HL-60 (cell line): ENCODE results near the gene ABHD17A.

Experiments
- DNase-seq, 2 experiments: peaks; one replicate each; pipeline ENCODE4 v3.0.0-alpha.2; 2010 to 2020; ENCODE audit warnings: low read depth in 1 of 2, low spot score in 1 of 2
- H3K27ac ChIP-seq: fragments of 250-450 bp; sonication (Bioruptor Pico); replicated peaks from 2 replicates; pipeline ENCODE4 v1.5.1; 2020; ENCODE audit warnings: mild to moderate bottlenecking, moderate library complexity
- H3K27me3 ChIP-seq: fragments of 250-450 bp; sonication (Bioruptor Pico); 2 replicates; pipeline ENCODE4 v1.5.1; 2021; ENCODE audit warnings: mild to moderate bottlenecking, moderate library complexity; ENCODE audit not compliant: insufficient read depth, poor library complexity, severe bottlenecking
- H3K4me3 ChIP-seq: replicated peaks from 2 replicates; pipeline ENCODE4 v1.5.1; 2011; ENCODE audit warnings: mild to moderate bottlenecking, control low read depth, low read length; ENCODE audit not compliant: insufficient read depth
- CTCF ChIP-seq: IDR thresholded peaks from one replicate; pipeline ENCODE4 v1.5.1; 2011; ENCODE audit warnings: low read length, control low read depth, inconsistent platforms; ENCODE audit not compliant: insufficient read depth
- GABPA ChIP-seq: IDR thresholded peaks from 2 replicates; pipeline ENCODE4 v1.6.1; 2012; ENCODE audit warnings: low read depth
- POLR2AphosphoS5 ChIP-seq: IDR thresholded peaks from 2 replicates; pipeline ENCODE4 v1.6.1; 2012; ENCODE audit warnings: low read depth
- SPI1 ChIP-seq: IDR thresholded peaks from 2 replicates; pipeline ENCODE4 v1.6.1; 2012; ENCODE audit warnings: low read depth, mild to moderate bottlenecking, borderline replicate concordance
- TF ChIP-seq, protein P1 (sequence below): IDR thresholded peaks from 2 replicates; pipeline ENCODE4 v1.6.1; 2012; ENCODE audit warnings: low read depth; ENCODE audit not compliant: insufficient replicate concordance

Gene ABHD17A

DNA sequence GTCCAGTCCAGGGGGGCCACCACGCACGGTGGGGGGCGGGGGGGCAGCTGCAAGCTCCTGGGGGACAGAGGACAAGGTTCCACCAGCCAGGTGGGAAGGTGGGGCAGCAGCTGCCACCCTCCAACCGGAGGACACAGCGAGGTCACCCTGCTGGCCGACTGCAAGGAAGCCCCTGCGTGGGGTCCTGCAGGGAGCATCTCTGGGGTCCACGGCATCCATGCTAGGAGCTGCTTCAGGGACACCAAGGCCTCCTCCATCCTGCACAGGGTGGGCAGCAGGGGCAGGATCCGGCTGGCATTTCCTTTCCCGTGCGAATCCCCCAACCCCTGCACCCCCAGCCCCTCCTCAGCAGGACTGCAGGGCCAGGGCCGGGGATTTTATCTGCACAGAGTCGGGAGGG lies 13.7 kb downstream of the ABHD17A start:
- H3K27ac ChIP-seq = no peak overlapping the region
- no peak overlapping the region for H3K4me3 ChIP-seq
- TF ChIP-seq SPI1 = no peak
- no peak for TF ChIP-seq GABPA
- TF ChIP-seq, protein P1, sequence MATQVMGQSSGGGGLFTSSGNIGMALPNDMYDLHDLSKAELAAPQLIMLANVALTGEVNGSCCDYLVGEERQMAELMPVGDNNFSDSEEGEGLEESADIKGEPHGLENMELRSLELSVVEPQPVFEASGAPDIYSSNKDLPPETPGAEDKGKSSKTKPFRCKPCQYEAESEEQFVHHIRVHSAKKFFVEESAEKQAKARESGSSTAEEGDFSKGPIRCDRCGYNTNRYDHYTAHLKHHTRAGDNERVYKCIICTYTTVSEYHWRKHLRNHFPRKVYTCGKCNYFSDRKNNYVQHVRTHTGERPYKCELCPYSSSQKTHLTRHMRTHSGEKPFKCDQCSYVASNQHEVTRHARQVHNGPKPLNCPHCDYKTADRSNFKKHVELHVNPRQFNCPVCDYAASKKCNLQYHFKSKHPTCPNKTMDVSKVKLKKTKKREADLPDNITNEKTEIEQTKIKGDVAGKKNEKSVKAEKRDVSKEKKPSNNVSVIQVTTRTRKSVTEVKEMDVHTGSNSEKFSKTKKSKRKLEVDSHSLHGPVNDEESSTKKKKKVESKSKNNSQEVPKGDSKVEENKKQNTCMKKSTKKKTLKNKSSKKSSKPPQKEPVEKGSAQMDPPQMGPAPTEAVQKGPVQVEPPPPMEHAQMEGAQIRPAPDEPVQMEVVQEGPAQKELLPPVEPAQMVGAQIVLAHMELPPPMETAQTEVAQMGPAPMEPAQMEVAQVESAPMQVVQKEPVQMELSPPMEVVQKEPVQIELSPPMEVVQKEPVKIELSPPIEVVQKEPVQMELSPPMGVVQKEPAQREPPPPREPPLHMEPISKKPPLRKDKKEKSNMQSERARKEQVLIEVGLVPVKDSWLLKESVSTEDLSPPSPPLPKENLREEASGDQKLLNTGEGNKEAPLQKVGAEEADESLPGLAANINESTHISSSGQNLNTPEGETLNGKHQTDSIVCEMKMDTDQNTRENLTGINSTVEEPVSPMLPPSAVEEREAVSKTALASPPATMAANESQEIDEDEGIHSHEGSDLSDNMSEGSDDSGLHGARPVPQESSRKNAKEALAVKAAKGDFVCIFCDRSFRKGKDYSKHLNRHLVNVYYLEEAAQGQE = no peak
- TF ChIP-seq CTCF = no peak
- no peak for TF ChIP-seq POLR2AphosphoS5
- no peaks in the 10 kb centered on the region for H3K27me3 ChIP-seq
- no peak for DNase-seq

DNA sequence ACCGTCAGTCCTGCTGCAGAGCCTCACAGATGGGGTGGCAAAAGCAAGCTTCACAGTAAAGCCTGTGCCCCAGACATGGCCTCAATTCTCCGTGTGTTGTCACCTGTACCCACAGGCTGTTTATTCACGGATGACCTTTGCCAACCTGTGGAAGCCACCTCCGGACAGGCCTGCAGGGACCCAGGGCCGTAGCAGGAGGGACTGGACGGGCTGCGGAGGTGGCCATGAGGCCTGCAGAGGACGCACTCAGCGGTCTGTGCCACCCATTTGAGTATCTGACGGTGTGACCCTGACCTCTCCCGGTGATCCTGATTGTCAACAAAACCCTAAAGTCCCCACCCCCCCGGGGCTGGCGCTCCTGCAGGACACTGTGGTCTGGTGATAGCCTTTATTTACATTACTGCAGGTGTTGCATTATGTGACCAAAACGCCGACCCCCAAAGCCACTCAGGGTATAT lies 14.1 kb downstream of the ABHD17A start:
- Histone ChIP-seq H3K27ac (no peak overlapping the region), H3K4me3 (no peak overlapping the region), H3K27me3 (no peaks in the 10 kb centered on the region)
- TF ChIP-seq CTCF (no peak), SPI1 (no peak)
- no peak for DNase-seq

DNA sequence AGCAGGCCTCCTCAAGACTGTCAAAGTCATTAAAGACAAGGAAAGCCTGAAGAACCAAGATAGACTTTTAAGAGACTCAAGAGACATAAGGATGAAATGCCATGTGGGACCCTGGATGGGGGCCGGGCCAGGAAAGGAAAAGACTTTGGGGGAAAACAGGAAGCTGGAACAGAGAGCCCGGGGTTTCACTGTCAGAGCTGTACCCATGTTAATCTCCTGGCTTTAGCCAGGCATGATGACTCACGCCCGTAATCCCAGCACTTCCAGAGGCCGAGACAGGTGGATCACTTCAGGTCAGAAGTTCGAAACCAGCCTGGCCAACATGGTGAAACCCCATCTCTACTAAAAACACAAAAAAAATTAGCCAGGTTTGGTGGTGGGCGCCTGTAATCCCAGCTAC lies 16.3 kb downstream of the ABHD17A start:
- Histone ChIP-seq H3K4me3 (no peak overlapping the region), H3K27me3 (no peaks in the 10 kb centered on the region), H3K27ac (no peak overlapping the region)
- DNase-seq = no peak
- TF ChIP-seq POLR2AphosphoS5 = no peak
- TF ChIP-seq, protein P1 = no peak
- TF ChIP-seq SPI1 = no peak
- no peak for TF ChIP-seq CTCF
- TF ChIP-seq GABPA = no peak

GRCh38 chr19:1867349-1867724 lies 18.0 kb downstream of the ABHD17A start:
- TF ChIP-seq POLR2AphosphoS5 (no peak), SPI1 (no peak), GABPA (no peak), CTCF (no peak)
- TF ChIP-seq, protein P1 = no peak
- DNase-seq = no peak
- no peak overlapping the region for H3K27ac ChIP-seq
- H3K27me3 ChIP-seq = no peaks in the 10 kb centered on the region
- no peak overlapping the region for H3K4me3 ChIP-seq
